Activated CD8-positive, alpha-beta T cell treated with anti-CD3 and anti-CD28 coated beads for 36 hours (primary cell): ENCODE data around the gene PDE4B. TPM values are rescaled to one million over a fixed set of nuclear protein-coding genes. Genes with fewer than 3 reads are reported as not detected.

Source experiments
- ATAC-seq: fragments of 200-7000 bp; cut with Tn5 transposase; one replicate; pipeline ENCODE4 v1.10.0; 2021; ENCODE audit warnings: mild to moderate bottlenecking, moderate library complexity
- CTCF ChIA-PET: fragments of 350-600 bp; sonication (Branson Sonifier 250); formaldehyde crosslinking; loops from one replicate; lab custom pipeline; 2021; ENCODE audit warnings: antibody characterized with exemption; lab: Charles Lee
- POLR2A ChIA-PET: fragments of 350-600 bp; sonication (Branson Sonifier 250); formaldehyde crosslinking; loops from one replicate; lab custom pipeline; 2021; ENCODE audit warnings: antibody characterized with exemption; lab: Charles Lee
- DNase-seq: peaks from one replicate; pipeline ENCODE4 v3.0.0-alpha.2; 2020
- H3K27ac Mint-ChIP-seq: one replicate; pipeline ENCODE4 v1.8.0; 2021; ENCODE audit warnings: mild to moderate bottlenecking, mixed read lengths
- H3K27me3 Mint-ChIP-seq: one replicate; pipeline ENCODE4 v1.8.0; 2021; ENCODE audit warnings: mixed read lengths
- H3K36me3 Mint-ChIP-seq: one replicate; pipeline ENCODE4 v1.8.0; 2021; ENCODE audit warnings: low read depth, mixed read lengths
- H3K4me1 Mint-ChIP-seq: one replicate; pipeline ENCODE4 v1.8.0; 2021; ENCODE audit warnings: low read depth, mixed read lengths
- H3K4me3 Mint-ChIP-seq: one replicate; pipeline ENCODE4 v1.8.0; 2021; ENCODE audit warnings: mild to moderate bottlenecking, moderate library complexity, mixed read lengths
- H3K9me3 Mint-ChIP-seq: one replicate; pipeline ENCODE4 v1.8.0; 2021; ENCODE audit warnings: mixed read lengths
- CTCF ChIP-seq: fragments of 200-600 bp; IDR thresholded peaks from one replicate; pipeline ENCODE4 v1.8.0; 2022; ENCODE audit warnings: antibody characterized with exemption, mild to moderate bottlenecking
- intact Hi-C: fragments of 100-400 bp; cut with micrococcal nuclease; formaldehyde crosslinking; loops from one replicate; pipeline ENCODE4 v1.10.0; 2022
- total RNA-seq, 2 experiments: library from RNA; stranded (reverse); gene quantifications; one replicate each; pipeline ENCODE4 v1.2.3, GENCODE V29; 2021

Gene PDE4B
- total RNA-seq, 2 experiments from 2014 or later = 32.4 to 33.1 TPM

GRCh38 chr1:66207484-66207883 is 414.8 kb downstream of the PDE4B start:
- TF ChIP-seq CTCF = no peak
- ChIA-PET POLR2A (no interaction called here), CTCF (interaction anchor here (2.1 kb wide), 1 partner anchor 14 kb away, joined by 8 read pairs; no protein-coding TSS in a partner anchor)

GRCh38 chr1:66208632-66209031 is 415.9 kb downstream of the PDE4B start:
- intact Hi-C loops = no loop called here
- Mint-ChIP-seq H3K36me3 (no peaks in the 10 kb centered on the region), H3K4me1 (no peaks in the 10 kb centered on the region), H3K4me3 (no peak overlapping the region), H3K9me3 (no peaks in the 10 kb centered on the region), H3K27me3 (peaks cover 2% of the 10 kb centered on the region), H3K27ac (no peak overlapping the region)
- DNase-seq (no peak), ATAC-seq (no peak)
- no peak for TF ChIP-seq CTCF
- ChIA-PET CTCF (interaction anchor here (0.9 to 2.1 kb wide), 3 partner anchors 15 to 238 kb away, joined by 3 to 8 read pairs (median 7); no protein-coding TSS in a partner anchor), POLR2A (no interaction called here)

More at GRCh38 chr1:66207484-66207883, 414.8 kb downstream of the PDE4B start:
- DNase-seq (no peak), ATAC-seq (no peak)
- no peaks in the 10 kb centered on the region for H3K36me3 Mint-ChIP-seq
- no peak overlapping the region for H3K27ac Mint-ChIP-seq
- intact Hi-C loops = no loop called here
- H3K27me3 Mint-ChIP-seq = peaks cover 2% of the 10 kb centered on the region
- no peak overlapping the region for H3K4me3 Mint-ChIP-seq
- no peaks in the 10 kb centered on the region for H3K4me1 Mint-ChIP-seq
- no peaks in the 10 kb centered on the region for H3K9me3 Mint-ChIP-seq

GRCh38 chr1:66210635-66211244 is 418.0 kb downstream of the PDE4B start:
- Mint-ChIP-seq H3K4me1 (peaks cover 9% of the 10 kb centered on the region), H3K4me3 (no peak overlapping the region), H3K9me3 (no peaks in the 10 kb centered on the region), H3K36me3 (no peaks in the 10 kb centered on the region), H3K27me3 (peaks cover 2% of the 10 kb centered on the region), H3K27ac (no peak overlapping the region)
- CTCF ChIA-PET = interaction anchor here (0.7 to 1.1 kb wide), 2 partner anchors 19 to 32 kb away, joined by 3 read pairs; no protein-coding TSS in a partner anchor
- ATAC-seq (no peak), DNase-seq (no peak)
- POLR2A ChIA-PET = interaction anchor here (0.5 kb wide), 1 partner anchor 1213 kb away, joined by 3 read pairs; no protein-coding TSS in a partner anchor
- intact Hi-C loops = no loop called here
- TF ChIP-seq CTCF = no peak

- TF ChIP-seq CTCF = no peak
- DNase-seq = no peak
- peaks cover 9% of the 10 kb centered on the region for H3K4me1 Mint-ChIP-seq
- ChIA-PET POLR2A (no interaction called here), CTCF (no interaction called here)
- intact Hi-C loops = no loop called here
- H3K27ac Mint-ChIP-seq = no peak overlapping the region
- H3K27me3 Mint-ChIP-seq = peaks cover 2% of the 10 kb centered on the region
- H3K9me3 Mint-ChIP-seq = no peaks in the 10 kb centered on the region
- H3K36me3 Mint-ChIP-seq = no peaks in the 10 kb centered on the region
- no peak overlapping the region for H3K4me3 Mint-ChIP-seq
- ATAC-seq = no peak
Measured at GRCh38 chr1:66211521-66211920, 418.8 kb downstream of the PDE4B start.

- TF ChIP-seq CTCF = no peak
- H3K4me1 Mint-ChIP-seq = peaks cover 9% of the 10 kb centered on the region
- intact Hi-C loops = no loop called here
- peaks cover 2% of the 10 kb centered on the region for H3K27me3 Mint-ChIP-seq
- ATAC-seq (no peak), DNase-seq (no peak)
- POLR2A ChIA-PET = no interaction called here
- H3K9me3 Mint-ChIP-seq = no peaks in the 10 kb centered on the region
- CTCF ChIA-PET = interaction anchor here (1.0 kb wide), 1 partner anchor 15 kb away, joined by 3 read pairs; no protein-coding TSS in a partner anchor
- H3K36me3 Mint-ChIP-seq = no peaks in the 10 kb centered on the region
- no peak overlapping the region for H3K4me3 Mint-ChIP-seq
- no peak overlapping the region for H3K27ac Mint-ChIP-seq
Measured at GRCh38 chr1:66213491-66213890, 420.8 kb downstream of the PDE4B start.
